ENCODE data around the gene UBE3A.
A peak's percentile ranks its signal among the peaks of the same experiment; 100 is the strongest.
"Not testable (repeated sequence)": the region's sequence is repeated elsewhere in the genome, so short reads cannot be mapped to it uniquely, and the experiment has no call there.

UBE3A gene

GRCh38 chr15:25437777-25438600 lies 835 bp downstream of the UBE3A start:
- DNase-seq, result peak; percentile 11

- DNase-seq, result no peak
Observed at GRCh38 chr15:25436707-25437106, 2.1 kb downstream of the UBE3A start.

GRCh38 chr15:25435474-25436243 lies 3.2 kb downstream of the UBE3A start:
- DNase-seq, result no peak

- no peak for DNase-seq
Observed at GRCh38 chr15:25433118-25433865, 5.5 kb downstream of the UBE3A start.

- DNase-seq, result no peak
Observed at GRCh38 chr15:25431836-25432561, 6.8 kb downstream of the UBE3A start.

GRCh38 chr15:25427861-25428260 lies 11.0 kb downstream of the UBE3A start:
- no peak for DNase-seq

- no peak for DNase-seq
Observed at GRCh38 chr15:25426896-25427610, 11.8 kb downstream of the UBE3A start.

GRCh38 chr15:25424073-25424472 lies 14.8 kb downstream of the UBE3A start:
- no peak for DNase-seq

- no peak for DNase-seq
Observed at GRCh38 chr15:25422021-25422420, 16.8 kb downstream of the UBE3A start.

- DNase-seq, result no peak
Observed at GRCh38 chr15:25418202-25418601, 20.6 kb downstream of the UBE3A start.

- no peak for DNase-seq
Observed at GRCh38 chr15:25417604-25418003, 21.2 kb downstream of the UBE3A start.

GRCh38 chr15:25416693-25417092 lies 22.1 kb downstream of the UBE3A start:
- no peak for DNase-seq

GRCh38 chr15:25415707-25416106 lies 23.1 kb downstream of the UBE3A start:
- no peak for DNase-seq

GRCh38 chr15:25415217-25415616 lies 23.6 kb downstream of the UBE3A start:
- DNase-seq, result no peak

- no peak for DNase-seq
Observed at GRCh38 chr15:25410649-25411048, 28.2 kb downstream of the UBE3A start.

- not testable (repeated sequence) for DNase-seq
Observed at GRCh38 chr15:25409731-25410130, 29.1 kb downstream of the UBE3A start.

GRCh38 chr15:25408929-25409328 lies 29.9 kb downstream of the UBE3A start:
- DNase-seq, result no peak

- DNase-seq, result no peak
Observed at GRCh38 chr15:25408428-25408827, 30.4 kb downstream of the UBE3A start.

GRCh38 chr15:25407950-25408349 lies 30.9 kb downstream of the UBE3A start:
- DNase-seq, result no peak

- no peak for DNase-seq
Observed at GRCh38 chr15:25406846-25407245, 32.0 kb downstream of the UBE3A start.

GRCh38 chr15:25406261-25406660 lies 32.6 kb downstream of the UBE3A start:
- no peak for DNase-seq

- DNase-seq, result no peak
Observed at GRCh38 chr15:25403771-25404170, 35.1 kb downstream of the UBE3A start.

All from NCI-H1048 (cell line).